HG03039 (cell line): ENCODE measurements around the gene CNTRL.
"Not testable (repeated sequence)": the region's sequence is repeated elsewhere in the genome, so short reads cannot be mapped to it uniquely, and the experiment has no call there.

Source experiments
- ATAC-seq: cut with Tn5 transposase; IDR thresholded peaks from one replicate; pipeline ENCODE4 v1.9.1; 2021; ENCODE audit warnings: mild to moderate bottlenecking, moderate library complexity; ENCODE audit not compliant: unreplicated experiment

CNTRL gene

DNA sequence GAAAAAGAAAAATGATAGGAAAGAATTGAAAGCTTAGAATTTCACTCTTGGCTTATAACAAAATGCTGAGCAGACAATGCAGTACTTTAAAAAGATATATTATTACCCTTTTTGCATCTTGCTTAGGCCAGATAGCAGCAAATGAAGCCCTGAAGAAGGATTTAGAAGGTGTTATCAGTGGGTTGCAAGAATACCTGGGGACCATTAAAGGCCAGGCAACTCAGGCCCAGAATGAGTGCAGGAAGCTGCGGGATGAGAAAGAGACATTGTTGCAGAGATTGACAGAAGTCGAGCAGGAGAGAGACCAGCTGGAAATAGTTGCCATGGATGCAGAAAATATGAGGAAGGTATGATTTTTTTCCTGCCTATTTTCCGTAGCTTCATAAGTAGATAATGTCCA, 50.8 kb downstream of the CNTRL start:
- ATAC-seq = no peak

DNA sequence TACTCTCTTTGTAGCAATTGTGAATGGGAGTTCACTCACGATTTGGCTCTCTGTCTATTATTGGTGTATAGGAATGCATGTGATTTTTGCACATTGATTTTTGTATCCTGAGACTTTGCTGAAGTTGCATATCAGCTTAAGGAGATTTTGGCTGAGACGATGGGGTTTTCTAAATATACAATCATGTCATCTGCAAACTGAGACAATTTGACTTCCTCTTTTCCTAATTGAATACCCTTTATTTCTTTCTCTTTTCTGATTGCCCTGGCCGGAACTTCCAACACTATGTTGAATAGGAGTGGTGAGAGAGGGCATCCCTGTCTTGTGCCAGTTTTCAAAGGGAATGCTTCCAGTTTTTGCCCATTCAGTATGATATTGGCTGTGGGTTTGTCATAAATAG, 54.6 kb downstream of the CNTRL start:
- not testable (repeated sequence) for ATAC-seq

DNA sequence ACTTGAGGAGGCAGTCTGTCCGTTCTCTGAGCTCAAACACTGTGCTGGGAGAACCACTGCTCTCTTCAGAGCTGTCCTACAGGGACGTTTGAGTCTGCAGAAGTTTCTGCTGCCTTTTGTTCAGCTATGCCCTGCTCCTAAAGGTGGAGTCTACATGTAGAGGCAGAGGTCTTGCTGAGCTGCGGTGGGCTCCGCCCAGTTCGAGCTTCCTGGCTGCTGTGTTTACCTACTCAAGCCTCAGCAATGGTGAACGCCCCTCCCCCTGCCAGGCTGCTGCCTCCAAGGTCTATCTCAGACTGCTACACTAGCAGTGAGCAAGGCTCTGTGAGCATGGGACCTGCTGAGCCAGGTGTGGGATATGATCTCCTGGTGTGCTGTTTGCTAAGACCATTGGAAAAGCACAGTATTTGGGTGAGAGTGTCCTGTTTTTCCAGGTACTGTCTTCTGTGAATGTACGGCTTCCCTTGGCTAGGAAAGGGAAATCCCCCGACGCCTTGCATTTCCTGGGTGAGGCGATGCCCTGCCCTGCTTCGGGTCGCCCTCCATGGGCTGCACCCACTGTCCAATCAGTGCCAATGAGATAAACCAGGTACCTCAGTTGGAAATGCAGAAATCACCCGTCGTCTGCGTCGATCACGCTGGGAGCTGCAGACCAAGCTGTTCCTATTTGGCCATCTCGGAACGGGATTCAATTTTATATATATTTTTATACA, 58.5 kb downstream of the CNTRL start:
- ATAC-seq = no peak

DNA sequence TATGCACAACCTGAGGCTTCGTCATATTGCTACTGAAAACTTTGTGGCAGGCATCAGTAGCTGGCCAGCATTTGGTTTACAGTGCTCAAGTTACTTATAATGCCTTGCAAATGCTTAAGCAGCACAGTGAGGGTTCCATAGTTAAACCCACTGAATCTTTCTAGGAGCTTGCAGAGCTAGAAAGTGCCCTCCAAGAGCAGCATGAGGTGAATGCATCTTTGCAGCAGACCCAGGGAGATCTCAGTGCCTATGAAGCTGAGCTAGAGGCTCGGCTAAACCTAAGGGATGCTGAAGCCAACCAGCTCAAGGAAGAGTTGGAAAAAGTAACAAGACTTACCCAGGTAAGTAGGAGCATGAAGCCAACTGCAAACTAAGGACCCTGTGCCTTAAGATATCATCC, 60.9 kb downstream of the CNTRL start:
- no peak for ATAC-seq

DNA sequence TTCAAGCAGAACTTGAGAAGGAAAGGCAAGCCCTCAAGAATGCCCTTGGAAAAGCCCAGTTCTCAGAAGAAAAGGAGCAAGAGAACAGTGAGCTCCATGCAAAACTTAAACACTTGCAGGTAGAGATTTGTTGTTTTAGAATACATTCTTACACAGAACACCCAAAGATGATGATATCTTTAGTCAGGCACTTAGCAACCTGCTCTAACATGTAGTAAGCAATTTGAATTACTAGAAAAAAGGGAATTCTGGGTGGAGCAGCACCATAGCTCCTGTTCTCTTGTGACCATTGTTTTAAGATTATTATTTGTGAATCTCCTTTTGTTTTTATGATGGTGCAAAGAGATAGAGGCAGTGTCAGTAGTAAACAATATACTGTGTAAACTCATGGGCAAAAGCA, 63.8 kb downstream of the CNTRL start:
- no peak for ATAC-seq

DNA sequence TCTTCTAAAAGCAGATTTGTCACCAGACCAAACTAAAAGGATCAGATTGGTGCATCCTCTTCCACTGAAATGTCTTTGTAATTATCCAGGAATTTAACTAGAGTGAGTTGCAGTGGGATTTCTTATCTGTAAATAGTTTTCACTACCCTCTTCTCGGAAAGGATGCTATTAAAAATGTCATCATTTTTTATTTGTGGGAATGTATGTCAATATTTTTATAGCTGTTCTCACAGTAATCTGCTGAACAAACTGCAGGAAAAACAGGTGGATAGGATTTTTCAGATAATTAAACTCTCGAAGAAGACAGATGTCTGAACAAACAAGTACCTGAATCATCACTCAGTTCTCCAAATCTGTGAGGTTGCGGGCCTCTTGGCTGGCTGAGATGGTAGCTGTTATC, 64.2 kb downstream of the CNTRL start:
- ATAC-seq = no peak

DNA sequence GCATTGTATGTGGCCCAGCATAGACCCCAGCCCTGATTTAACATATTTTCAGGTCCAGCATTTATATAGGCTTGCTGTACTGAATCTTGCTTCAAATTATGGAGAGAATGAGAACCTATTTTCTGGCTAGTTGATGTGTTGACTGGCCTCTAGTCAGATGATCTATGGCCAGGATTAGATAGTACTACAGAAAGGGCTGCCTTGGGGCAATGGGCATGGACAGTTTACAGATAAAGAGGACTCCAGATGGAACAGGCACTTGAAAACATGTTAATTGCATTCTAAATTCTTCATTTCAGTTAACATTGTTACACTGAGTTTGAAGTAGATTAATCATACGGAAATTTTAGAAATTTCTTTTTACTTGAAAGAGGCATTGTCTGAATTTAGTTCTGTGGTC, 65.4 kb downstream of the CNTRL start:
- no peak for ATAC-seq

DNA sequence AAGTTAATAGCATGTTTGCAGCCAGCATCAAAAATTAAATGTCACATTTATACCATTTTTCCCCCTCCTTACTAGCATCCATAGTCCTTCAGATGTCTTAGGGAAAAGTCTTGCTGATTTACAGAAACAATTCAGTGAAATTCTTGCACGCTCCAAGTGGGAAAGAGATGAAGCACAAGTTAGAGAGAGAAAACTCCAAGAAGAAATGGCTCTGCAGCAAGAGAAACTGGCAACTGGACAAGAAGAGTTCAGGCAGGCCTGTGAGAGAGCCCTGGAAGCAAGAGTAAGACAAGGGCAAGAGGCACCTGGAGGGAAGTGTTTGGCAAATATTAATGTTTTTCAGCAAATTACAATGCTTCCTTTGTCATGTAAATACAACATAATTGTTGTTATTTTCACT, 66.6 kb downstream of the CNTRL start:
- ATAC-seq = no peak

DNA sequence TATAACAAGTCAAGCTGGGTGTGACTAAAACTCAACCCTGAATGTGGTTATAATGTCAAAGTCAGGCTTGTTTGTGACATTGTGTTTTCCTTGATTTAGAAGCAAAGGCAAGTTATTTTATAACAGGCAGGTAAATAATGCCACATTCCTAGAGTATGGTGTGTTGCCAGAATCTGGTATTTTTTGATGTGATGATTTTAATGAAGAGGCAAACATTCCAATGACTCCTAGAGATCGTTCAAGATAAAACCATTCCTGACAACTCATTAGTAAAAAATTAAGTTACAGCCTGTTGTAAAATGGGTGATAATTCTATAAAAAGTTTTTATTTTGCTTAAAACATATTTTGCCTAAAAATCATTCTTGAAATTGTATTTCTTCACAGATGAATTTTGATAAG, 67.0 kb downstream of the CNTRL start:
- no peak for ATAC-seq

DNA sequence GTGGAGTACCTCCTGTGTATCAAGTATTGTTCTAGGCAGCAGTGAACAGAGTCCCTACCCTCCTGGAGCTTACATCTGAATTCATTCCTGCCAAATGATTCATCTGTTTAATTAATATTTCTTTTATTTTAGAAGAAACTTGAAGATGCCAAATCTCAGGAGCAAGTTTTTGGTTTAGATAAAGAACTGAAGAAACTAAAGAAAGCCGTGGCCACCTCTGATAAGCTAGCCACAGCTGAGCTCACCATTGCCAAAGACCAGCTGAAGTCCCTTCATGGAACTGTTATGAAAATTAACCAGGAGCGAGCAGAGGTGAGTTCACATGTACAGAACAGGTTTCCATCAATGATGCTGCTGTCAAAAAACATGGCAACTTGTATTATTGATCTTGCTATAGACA, 69.0 kb downstream of the CNTRL start:
- no peak for ATAC-seq

DNA sequence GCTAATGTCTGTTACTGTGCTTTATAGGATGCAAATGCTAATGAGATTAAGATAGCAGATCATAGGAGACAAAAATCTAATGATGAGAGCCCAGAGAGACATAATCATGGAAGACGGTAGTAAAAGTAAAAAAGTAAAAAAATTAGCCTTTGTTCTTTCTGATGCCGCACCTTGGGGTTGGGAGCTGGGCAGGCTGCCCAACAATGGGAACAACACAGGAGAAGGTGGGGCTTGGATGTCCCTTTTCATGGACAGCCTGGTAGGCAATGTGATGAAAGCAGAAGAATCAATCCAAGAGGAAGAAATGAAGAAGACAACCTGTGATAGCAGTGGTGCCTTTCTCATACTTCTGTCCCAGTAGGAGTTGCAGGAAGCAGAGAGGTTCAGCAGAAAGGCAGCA, 69.7 kb downstream of the CNTRL start:
- no peak for ATAC-seq

DNA sequence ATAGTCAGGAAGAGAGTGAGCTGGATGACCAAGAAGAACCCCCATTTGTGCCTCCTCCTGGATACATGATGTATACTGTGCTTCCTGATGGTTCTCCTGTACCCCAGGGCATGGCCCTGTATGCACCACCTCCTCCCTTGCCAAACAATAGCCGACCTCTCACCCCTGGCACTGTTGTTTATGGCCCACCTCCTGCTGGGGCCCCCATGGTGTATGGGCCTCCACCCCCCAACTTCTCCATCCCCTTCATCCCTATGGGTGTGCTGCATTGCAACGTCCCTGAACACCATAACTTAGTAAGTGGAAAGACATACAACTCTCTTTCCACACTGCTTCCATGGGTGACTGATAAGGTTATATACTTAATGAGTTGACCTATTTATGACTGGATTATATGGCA, 75.4 kb downstream of the CNTRL start:
- no peak for ATAC-seq

DNA sequence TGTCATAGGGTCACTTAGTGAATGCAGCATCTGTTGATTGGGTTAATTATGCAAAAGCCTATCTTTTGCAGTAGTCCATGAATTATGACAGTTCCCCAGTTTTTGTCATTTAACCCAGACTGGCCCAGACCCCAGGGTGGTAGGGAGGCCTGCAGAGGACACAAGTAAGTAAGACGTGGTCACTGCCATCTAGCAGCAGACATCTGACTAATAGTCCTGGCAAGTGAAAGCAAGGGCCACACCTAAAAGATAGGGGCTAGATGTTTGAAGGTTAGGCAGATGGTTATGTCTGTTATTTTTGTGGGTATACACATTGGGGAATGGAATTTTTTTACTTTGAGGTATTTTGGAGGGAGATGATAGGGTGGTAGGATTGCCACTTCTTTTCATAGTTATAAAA, 78.9 kb downstream of the CNTRL start:
- no peak for ATAC-seq

DNA sequence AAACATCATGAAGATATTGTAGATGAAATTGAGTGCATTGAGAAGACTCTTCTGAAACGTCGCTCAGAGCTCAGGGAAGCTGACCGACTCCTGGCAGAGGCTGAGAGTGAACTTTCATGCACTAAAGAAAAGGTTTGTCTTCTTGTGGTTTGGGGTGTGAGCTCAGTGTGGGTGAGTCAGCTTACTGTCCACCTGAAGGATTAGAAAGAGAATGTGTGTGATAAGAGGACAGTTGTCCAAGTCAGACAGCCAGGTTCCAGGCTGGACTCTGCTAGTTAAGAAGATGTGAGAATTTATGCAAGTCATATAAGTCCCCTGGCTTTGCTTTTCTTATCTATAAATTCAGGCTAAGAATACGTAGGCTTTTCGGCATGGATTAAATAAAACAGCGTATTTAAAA, 80.0 kb downstream of the CNTRL start:
- no peak for ATAC-seq

DNA sequence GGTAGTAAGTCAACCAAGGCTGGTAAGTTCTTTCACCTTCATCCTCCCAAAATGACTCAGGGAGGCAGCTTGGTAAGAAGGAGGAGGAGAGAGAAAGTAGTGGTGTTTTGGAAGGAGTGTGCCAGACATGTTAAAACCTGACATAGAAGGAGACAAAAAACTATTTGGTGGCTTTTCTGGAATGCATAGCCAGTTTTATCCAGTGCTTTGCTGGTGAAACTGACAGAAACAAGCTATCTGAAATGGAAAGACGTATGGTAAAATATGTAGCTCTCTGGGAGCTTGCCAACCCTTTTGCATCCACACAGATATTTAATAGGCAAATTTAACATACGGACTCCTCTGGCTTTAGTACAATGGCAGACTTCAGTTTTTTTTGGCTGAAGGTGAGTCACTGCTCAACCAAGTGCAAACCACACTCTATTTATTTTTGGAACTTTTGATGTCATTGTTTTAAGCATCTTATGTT, 81.5 kb downstream of the CNTRL start:
- ATAC-seq = peak; percentile 53

DNA sequence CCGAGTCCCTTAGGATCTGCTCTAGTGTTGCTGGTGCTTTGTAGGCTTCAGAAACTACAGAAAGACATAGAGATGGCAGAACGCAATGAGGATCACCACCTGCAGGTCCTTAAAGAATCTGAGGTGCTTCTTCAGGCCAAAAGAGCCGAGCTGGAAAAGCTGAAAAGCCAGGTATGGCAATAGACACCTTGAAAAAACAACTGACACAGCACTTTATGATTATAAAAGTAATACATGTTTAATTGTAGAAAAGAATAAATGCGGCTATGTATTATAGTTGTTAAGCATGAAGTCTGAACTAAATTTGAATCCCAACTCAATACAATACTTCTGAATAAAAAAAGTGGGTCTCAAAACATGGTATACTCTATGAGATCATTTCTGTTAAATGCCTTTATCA, 83.2 kb downstream of the CNTRL start:
- ATAC-seq = no peak

DNA sequence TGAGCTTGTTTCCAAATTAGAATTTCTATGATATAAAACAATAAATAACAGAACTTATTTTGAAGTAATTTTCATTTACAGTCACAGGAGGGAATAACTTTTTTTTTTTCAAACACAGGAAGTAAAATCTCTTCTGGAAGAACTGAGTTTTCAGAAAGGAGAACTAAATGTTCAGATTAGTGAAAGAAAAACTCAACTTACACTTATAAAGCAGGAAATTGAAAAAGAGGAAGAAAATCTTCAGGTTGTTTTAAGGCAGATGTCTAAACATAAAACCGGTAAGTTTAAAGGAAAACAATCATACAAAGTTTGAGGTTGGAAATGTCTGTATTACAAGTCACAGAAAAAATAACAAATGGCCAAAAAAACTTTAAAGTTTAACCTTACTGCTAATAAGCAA, 85.3 kb downstream of the CNTRL start:
- ATAC-seq = no peak

DNA sequence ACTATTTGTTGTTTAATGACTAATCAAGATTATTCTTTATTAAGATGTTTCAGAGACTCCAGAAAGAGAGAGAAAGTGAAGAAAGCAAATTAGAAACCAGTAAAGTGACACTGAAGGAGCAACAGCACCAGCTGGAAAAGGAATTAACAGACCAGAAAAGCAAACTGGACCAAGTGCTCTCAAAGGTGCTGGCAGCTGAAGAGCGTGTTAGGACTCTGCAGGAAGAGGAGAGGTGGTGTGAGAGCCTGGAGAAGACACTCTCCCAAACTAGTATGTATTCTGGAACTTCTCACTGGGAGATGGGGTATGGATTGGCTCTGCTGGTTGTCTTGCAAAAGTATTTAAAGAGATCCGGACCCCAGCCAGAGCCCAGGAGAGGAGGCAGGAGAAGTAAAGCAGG, 93.3 kb downstream of the CNTRL start:
- ATAC-seq = no peak

DNA sequence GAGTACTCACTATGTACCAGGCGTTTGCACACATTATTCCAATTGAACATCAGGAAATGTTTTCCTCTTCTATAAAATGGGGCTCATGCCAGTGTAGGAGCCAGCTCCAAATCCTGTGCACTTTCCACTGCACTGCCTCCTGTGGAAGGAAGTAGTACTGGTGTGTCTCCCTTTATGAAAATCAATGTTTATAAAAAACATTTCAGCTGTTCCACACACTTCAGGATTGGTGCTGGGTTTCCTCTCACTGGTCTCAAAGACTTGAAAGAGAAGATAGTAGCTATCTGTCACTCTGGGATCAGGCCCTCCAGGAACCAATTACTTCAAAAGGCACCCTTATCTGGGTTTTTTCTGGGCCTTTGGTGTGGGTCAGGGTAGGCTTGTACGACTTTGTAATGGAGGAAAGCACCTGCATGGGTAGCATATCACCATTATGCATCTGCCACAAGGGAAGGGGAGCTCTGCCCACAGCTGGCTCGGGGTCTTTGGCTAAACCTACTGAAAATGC, 94.4 kb downstream of the CNTRL start:
- no peak for ATAC-seq

DNA sequence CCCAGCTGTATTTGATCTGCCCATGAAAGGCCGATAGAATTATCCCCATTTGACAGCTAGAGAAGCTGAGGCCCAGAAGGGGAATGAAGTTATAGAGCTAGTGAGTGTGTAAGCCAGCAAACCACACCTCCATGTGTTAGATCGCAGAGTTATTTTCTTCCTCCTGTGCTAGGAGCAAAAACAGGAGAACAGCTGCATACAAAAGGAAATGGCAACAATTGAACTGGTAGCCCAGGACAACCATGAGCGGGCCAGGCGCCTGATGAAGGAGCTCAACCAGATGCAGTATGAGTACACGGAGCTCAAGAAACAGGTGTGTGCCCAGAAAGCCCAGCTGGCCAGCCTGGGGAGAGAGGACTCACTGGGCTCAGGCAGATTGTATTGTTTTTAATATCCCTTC, 96.5 kb downstream of the CNTRL start:
- no peak for ATAC-seq

DNA sequence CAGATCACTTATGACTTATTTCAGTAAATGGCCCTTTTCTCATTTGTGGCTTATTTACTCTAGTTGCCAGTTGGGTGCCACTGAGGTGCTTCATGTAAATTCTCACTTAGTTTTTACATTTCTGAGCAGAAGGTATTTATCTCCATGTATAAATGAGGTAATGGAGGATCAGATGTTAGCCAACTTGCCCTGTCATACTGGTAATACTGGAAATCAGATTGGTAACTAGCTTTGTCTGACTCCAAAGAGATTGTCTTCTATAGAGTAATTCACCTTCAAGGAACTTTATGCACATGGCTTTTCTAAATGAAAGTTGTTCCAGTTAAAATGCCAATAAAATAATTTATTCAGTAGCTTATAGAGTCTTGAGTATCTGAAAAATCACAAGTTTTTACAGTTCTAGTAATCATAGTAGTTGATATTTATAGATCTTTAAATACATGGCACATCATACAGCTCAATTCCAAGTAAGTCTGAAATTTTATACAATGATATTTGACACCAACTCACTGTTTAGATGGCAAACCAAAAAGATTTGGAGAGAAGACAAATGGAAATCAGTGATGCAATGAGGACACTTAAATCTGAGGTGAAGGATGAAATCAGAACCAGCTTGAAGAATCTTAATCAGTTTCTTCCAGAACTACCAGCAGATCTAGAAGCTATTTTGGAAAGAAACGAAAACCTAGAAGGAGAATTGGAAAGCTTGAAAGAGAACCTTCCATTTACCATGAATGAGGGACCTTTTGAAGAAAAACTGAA, 98.2 kb downstream of the CNTRL start:
- ATAC-seq = no peak

DNA sequence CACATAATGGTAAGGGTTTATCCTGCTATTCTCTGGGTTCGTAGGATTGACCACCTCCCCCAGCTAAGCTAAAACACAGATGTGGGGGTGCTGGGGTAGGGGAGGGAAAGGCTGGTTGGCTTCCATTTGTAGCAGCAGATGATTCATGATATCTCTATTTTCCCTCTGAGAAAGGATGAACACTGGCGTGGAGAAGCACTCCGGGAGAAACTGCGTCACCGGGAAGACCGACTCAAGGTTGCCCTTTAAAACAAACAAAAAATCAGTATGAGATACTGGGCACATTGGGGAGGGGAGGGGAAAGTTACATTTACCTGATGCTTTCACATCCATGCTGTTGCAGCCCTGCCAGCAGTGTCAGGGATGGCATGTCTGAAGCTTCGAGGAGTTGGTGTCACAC, 98.7 kb downstream of the CNTRL start:
- no peak for ATAC-seq
